ENCODE measurements around the gene CTDP1. TPM values are rescaled to one million over a fixed set of nuclear protein-coding genes. Genes with fewer than 3 reads are reported as not detected.
"Not testable (repeated sequence)": the region's sequence is repeated elsewhere in the genome, so short reads cannot be mapped to it uniquely, and the experiment has no call there.

CTDP1 gene
- total and polyA plus RNA-seq, 9 donors: 7.4 to 10.7 (median 9.7) TPM

- no peak for DNase-seq
- Histone ChIP-seq H3K4me1 (ENCODE audit: control insufficient read depth, insufficient read depth, low read length) (peaks cover 10% of the 10 kb centered on the region), H3K4me3 (ENCODE audit: low read length) (no peak overlapping the region), H3K27me3 (ENCODE audit: control insufficient read depth, insufficient read depth, low read length) (no peaks in the 10 kb centered on the region), H3K36me3 (ENCODE audit: control insufficient read depth, insufficient read depth, low read length) (peaks cover 13% of the 10 kb centered on the region), H3K27ac (ENCODE audit: low read length) (no peak overlapping the region), H3K9me3 (replicated peaks; ENCODE audit: control insufficient read depth, low read depth, low read length) (no peaks in the 10 kb centered on the region)
- WGBS (ENCODE audit: insufficient coverage): 85% methylated on average over 8 of the region's 14 CpGs
These were observed 12.5 kb downstream of the CTDP1 start for GRCh38 chr18:79692056-79692455.

- H3K9me3 ChIP-seq (replicated peaks; ENCODE audit: control insufficient read depth, low read depth, low read length): no peaks in the 10 kb centered on the region
- no peak for DNase-seq
- WGBS (ENCODE audit: insufficient coverage): 75% methylated on average over 10 of the region's 12 CpGs
- H3K27ac ChIP-seq (ENCODE audit: low read length): no peak overlapping the region
- no peak overlapping the region for H3K4me3 ChIP-seq (ENCODE audit: low read length)
- peaks cover 10% of the 10 kb centered on the region for H3K4me1 ChIP-seq (ENCODE audit: control insufficient read depth, insufficient read depth, low read length)
- H3K27me3 ChIP-seq (ENCODE audit: control insufficient read depth, insufficient read depth, low read length): no peaks in the 10 kb centered on the region
- H3K36me3 ChIP-seq (ENCODE audit: control insufficient read depth, insufficient read depth, low read length): peaks cover 20% of the 10 kb centered on the region
These were observed 13.3 kb downstream of the CTDP1 start for GRCh38 chr18:79692886-79693285.

- DNase-seq: no peak
- 82% methylated on average over 17 of the region's 31 CpGs for WGBS (ENCODE audit: insufficient coverage)
- no peaks in the 10 kb centered on the region for H3K9me3 ChIP-seq (replicated peaks; ENCODE audit: control insufficient read depth, low read depth, low read length)
- no peak overlapping the region for H3K4me3 ChIP-seq (ENCODE audit: low read length)
- H3K4me1 ChIP-seq (ENCODE audit: control insufficient read depth, insufficient read depth, low read length): peaks cover 10% of the 10 kb centered on the region
- no peak overlapping the region for H3K27ac ChIP-seq (ENCODE audit: low read length)
- H3K27me3 ChIP-seq (ENCODE audit: control insufficient read depth, insufficient read depth, low read length): no peaks in the 10 kb centered on the region
- peaks cover 28% of the 10 kb centered on the region for H3K36me3 ChIP-seq (ENCODE audit: control insufficient read depth, insufficient read depth, low read length)
These were observed 14.1 kb downstream of the CTDP1 start for GRCh38 chr18:79693561-79694205.

GRCh38 chr18:79694206-79694894 is 14.7 kb downstream of the CTDP1 start:
- peaks cover 33% of the 10 kb centered on the region for H3K36me3 ChIP-seq (ENCODE audit: control insufficient read depth, insufficient read depth, low read length)
- H3K27me3 ChIP-seq (ENCODE audit: control insufficient read depth, insufficient read depth, low read length); H3K27ac ChIP-seq (ENCODE audit: low read length); H3K4me1 ChIP-seq (ENCODE audit: control insufficient read depth, insufficient read depth, low read length); H3K4me3 ChIP-seq (ENCODE audit: low read length); DNase-seq; H3K9me3 ChIP-seq (replicated peaks; ENCODE audit: control insufficient read depth, low read depth, low read length): not testable (repeated sequence)
- 91% methylated on average over 16 of the region's 32 CpGs for WGBS (ENCODE audit: insufficient coverage)

GRCh38 chr18:79694895-79695213 is 15.3 kb downstream of the CTDP1 start:
- Histone ChIP-seq H3K36me3 (ENCODE audit: control insufficient read depth, insufficient read depth, low read length) (peaks cover 34% of the 10 kb centered on the region), H3K4me1 (ENCODE audit: control insufficient read depth, insufficient read depth, low read length) (peaks cover 10% of the 10 kb centered on the region)

GRCh38 chr18:79695269-79695668 is 15.7 kb downstream of the CTDP1 start:
- Histone ChIP-seq H3K27me3 (ENCODE audit: control insufficient read depth, insufficient read depth, low read length) (no peaks in the 10 kb centered on the region), H3K36me3 (ENCODE audit: control insufficient read depth, insufficient read depth, low read length) (peaks cover 38% of the 10 kb centered on the region), H3K4me3 (ENCODE audit: low read length) (no peak overlapping the region), H3K4me1 (ENCODE audit: control insufficient read depth, insufficient read depth, low read length) (peaks cover 10% of the 10 kb centered on the region), H3K27ac (ENCODE audit: low read length) (no peak overlapping the region), H3K9me3 (replicated peaks; ENCODE audit: control insufficient read depth, low read depth, low read length) (no peaks in the 10 kb centered on the region)
- no peak for DNase-seq
- 82% methylated on average over 13 of the region's 13 CpGs for WGBS (ENCODE audit: insufficient coverage)

More at GRCh38 chr18:79694895-79695213, 15.3 kb downstream of the CTDP1 start:
- H3K9me3 ChIP-seq (replicated peaks; ENCODE audit: control insufficient read depth, low read depth, low read length): no peaks in the 10 kb centered on the region
- H3K27ac ChIP-seq (ENCODE audit: low read length): no peak overlapping the region
- no peak for DNase-seq
- WGBS (ENCODE audit: insufficient coverage): no CpG with 5 or more reads among the region's 3 CpGs
- H3K27me3 ChIP-seq (ENCODE audit: control insufficient read depth, insufficient read depth, low read length): no peaks in the 10 kb centered on the region
- no peak overlapping the region for H3K4me3 ChIP-seq (ENCODE audit: low read length)

- H3K36me3 ChIP-seq (ENCODE audit: control insufficient read depth, insufficient read depth, low read length): peaks cover 43% of the 10 kb centered on the region
These were observed 16.6 kb downstream of the CTDP1 start for GRCh38 chr18:79695856-79696850.

GRCh38 chr18:79697178-79697577 is 17.6 kb downstream of the CTDP1 start:
- Histone ChIP-seq H3K9me3 (replicated peaks; ENCODE audit: control insufficient read depth, low read depth, low read length) (peaks cover 3% of the 10 kb centered on the region), H3K27ac (ENCODE audit: low read length) (no peak overlapping the region), H3K4me1 (ENCODE audit: control insufficient read depth, insufficient read depth, low read length) (peaks cover 3% of the 10 kb centered on the region), H3K36me3 (ENCODE audit: control insufficient read depth, insufficient read depth, low read length) (peaks cover 43% of the 10 kb centered on the region), H3K4me3 (ENCODE audit: low read length) (no peak overlapping the region), H3K27me3 (ENCODE audit: control insufficient read depth, insufficient read depth, low read length) (no peaks in the 10 kb centered on the region)
- no peak for DNase-seq
- WGBS (ENCODE audit: insufficient coverage): 91% methylated on average over 20 of the region's 24 CpGs

More at GRCh38 chr18:79695856-79696850, 16.6 kb downstream of the CTDP1 start:
- H3K27me3 ChIP-seq (ENCODE audit: control insufficient read depth, insufficient read depth, low read length): no peaks in the 10 kb centered on the region
- no peak for DNase-seq
- H3K4me3 ChIP-seq (ENCODE audit: low read length): no peak overlapping the region
- H3K9me3 ChIP-seq (replicated peaks; ENCODE audit: control insufficient read depth, low read depth, low read length): peaks cover 3% of the 10 kb centered on the region
- H3K4me1 ChIP-seq (ENCODE audit: control insufficient read depth, insufficient read depth, low read length): peaks cover 3% of the 10 kb centered on the region
- no peak overlapping the region for H3K27ac ChIP-seq (ENCODE audit: low read length)
- WGBS (ENCODE audit: insufficient coverage): 89% methylated on average over 46 of the region's 53 CpGs

GRCh38 chr18:79697976-79698375 is 18.4 kb downstream of the CTDP1 start:
- Histone ChIP-seq H3K4me1 (ENCODE audit: control insufficient read depth, insufficient read depth, low read length) (peaks cover 3% of the 10 kb centered on the region), H3K27ac (ENCODE audit: low read length) (no peak overlapping the region), H3K9me3 (replicated peaks; ENCODE audit: control insufficient read depth, low read depth, low read length) (peaks cover 3% of the 10 kb centered on the region), H3K4me3 (ENCODE audit: low read length) (no peak overlapping the region), H3K36me3 (ENCODE audit: control insufficient read depth, insufficient read depth, low read length) (peaks cover 45% of the 10 kb centered on the region), H3K27me3 (ENCODE audit: control insufficient read depth, insufficient read depth, low read length) (no peaks in the 10 kb centered on the region)
- WGBS (ENCODE audit: insufficient coverage): 87% methylated on average over 22 of the region's 22 CpGs
- no peak for DNase-seq
